Caki2 (cell line): ENCODE results near the gene IL17D. TPM values are rescaled to one million over a fixed set of nuclear protein-coding genes. Genes with fewer than 3 reads are reported as not detected.
A peak's percentile ranks its signal among the peaks of the same experiment; 100 is the strongest.

Source experiments
- DNase-seq: peaks from one replicate; pipeline ENCODE4 v3.0.0-alpha.2; 2015; ENCODE audit warnings: low read depth
- in situ Hi-C: cut with HindIII; loops from 2 replicates; pipeline ENCODE4 v1.10.0; 2016; ENCODE audit warnings: low sequenced_read_pairs, low pct_unique_long_range_greater_than_20kb, mixed read lengths
- total RNA-seq: library from RNA; depleted of rRNA; stranded (reverse); fragments of >200 nt; shearing (Covaris generic); gene quantifications from 2 replicates; pipeline ENCODE4 v1.2.3, GENCODE V29; 2014; ENCODE audit warnings: low replicate concordance

IL17D gene
- total RNA-seq, 1 experiment from 2014 or later = 0.07 TPM

DNA sequence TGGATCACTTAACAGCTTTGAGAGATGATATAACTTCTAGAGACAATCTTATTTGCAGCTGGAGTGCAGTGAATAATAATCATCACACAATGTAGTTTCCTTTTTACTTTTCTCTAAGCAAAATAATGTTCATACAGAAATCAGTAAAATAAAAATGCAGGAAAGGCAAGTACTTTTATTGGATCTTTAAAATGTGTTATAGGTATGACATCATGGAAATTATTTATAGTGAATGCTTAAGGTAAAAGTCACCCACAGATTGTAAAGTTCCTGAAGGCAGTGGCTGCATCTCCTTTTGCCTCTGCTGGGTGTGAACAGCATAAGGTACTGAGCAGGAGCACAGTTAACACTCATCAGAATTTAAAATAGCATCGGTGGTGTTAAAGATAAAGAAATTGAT lies 17.3 kb upstream of the IL17D start:
- in situ Hi-C loops = no loop called here
- DNase-seq = no peak

DNA sequence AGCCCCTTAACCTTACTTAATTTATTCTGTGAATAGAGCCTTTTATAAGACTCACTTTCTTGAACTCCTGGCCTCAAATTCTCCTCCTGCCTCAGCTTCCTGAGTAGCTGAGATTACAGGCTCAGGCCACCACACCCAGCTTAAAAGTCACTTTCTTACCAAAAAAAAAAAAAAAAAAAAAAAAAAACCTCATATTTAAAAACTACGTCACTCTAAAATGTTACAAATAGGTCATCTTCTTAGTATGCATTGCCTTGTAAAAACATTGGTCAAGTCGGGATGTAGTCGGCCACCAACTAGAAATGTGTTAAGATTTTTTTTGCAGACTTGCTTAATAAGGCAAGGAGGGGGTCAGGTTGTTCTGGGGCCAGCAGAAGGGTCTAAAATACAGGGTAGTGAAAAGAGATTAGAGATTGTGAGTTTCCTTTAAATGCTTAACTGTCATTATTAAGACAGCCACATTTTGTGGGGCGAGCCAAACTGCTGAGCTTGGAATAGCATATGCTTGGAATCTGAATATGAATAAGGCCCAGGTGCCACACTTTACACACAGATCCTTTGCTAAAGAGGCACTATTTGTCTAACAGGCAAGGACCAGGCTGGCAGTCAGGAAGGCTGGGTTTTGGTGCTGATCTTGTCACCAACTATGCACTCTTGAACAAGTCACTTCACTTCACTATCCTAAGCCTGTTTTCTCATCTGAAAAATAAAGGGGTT lies 16.5 kb upstream of the IL17D start:
- in situ Hi-C loops = no loop called here
- no peak for DNase-seq

DNA sequence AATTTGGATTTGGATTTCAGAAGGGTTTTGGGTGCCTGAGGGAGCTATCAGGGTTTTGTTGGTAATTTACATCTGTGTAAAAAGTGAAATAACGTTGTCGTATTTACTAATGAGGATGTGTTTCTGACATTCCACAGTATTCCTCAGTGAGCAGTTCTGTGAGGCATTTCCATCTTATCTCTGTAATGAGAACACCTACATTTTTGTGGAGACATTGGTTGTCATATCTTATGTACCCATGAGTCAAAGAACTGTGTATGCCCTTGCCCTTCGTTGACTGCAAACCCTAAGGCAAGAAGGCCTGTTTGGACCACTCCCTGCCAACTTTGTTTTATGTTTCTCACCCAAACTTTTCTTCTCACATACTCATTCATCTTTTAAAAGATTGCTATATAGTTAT lies 14.2 kb upstream of the IL17D start:
- in situ Hi-C loops = no loop called here
- no peak for DNase-seq

DNA sequence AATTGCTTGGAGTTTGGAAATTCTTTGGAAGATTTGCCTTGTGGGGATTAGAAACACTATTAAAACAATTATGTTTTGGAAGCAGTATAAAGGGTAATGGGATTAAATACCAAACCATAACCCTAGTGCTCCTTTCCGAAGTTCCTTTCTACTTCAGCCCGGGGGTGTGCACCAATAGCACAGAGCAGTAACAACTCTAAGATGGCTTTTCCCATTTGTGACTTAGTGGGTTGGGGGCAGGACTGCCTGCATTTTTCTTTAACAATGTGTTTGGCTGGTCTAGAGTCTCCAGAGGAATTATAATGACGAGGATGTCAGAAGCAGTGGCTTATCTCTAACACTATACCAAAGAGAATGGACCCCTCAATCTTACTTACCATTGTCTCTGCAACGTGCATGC lies 11.9 kb upstream of the IL17D start:
- in situ Hi-C loops = no loop called here

DNA sequence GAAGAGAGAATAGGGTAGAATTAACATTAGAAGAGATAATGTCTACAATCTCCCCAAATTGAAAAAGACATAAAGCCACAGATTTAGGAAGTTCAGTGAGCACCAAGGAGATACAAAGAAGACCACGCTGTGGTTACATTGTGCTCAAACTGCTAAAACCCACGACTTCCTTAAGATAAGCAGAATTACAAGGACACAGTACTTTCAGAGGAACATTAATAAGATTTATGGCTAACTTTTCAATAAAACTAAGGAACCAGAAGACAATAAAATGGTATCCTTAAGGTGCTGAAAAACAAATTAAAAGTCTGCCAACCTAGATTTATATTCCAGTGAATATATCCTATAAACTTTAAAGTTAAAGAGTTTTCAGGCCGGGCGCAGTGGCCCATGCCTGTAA lies 7.4 kb upstream of the IL17D start:
- in situ Hi-C loops = no loop called here
- DNase-seq = no peak

More for the DNA sequence above, 11.9 kb upstream of the IL17D start:
- DNase-seq = no peak

DNA sequence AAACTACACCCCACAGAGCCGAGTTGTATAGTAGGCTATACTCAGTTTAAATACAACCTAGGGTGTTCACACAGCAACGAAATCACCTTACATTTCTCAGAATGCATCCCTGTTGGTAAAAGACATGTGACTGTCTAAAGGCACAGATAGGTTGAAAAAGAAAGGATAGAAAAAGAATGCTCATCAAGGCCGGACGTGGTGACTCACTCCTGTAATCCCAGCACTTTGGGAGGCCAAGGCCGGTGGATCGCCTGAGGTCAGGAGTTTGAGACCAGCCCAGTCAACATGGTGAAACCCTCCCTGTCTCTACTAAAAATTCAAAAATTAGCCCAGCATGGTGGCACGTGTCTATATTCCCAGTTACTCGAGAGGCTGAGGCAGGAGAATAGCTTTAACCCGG lies 3.8 kb upstream of the IL17D start:
- in situ Hi-C loops = no loop called here
- no peak for DNase-seq

DNA sequence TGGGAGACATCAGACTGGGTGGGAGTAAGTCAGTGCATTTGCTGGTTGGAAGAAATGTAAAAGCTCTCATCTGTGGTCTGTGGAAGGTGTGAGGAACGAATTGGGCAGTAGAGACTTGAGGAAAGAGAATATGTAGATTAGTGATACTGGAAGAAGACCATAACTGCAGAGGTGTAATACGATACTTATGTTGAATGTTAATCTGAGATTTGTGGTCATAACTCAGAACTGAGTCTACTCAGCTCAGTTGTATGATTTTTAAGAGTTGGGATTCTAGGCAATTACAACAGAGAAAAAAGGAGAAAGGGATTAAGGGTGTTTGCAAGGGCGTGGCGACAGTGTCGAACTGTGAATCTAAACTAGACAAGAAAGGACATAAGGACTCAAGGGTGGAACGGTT lies 3.2 kb upstream of the IL17D start:
- in situ Hi-C loops = no loop called here

DNA sequence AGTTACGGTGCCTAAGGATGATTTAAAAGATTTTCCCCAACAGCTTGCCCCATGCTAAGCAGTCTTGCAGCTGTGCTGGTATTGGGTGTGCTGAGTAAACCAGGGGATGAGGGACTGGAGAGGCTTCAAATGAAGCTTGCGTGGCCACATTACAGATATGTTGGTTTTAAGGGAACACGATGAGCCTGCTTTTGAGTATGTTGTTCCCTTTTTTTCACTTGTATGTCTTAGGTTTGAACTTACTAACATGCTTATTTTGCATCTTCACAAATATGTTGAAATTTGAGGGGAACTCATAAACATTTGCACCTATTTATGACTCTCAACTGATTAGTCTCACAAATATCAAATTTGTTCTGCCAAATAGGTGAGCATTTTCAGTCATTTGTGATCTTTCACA lies 2.0 kb upstream of the IL17D start:
- in situ Hi-C loops = no loop called here

More for the DNA sequence above, 3.2 kb upstream of the IL17D start:
- no peak for DNase-seq

DNA sequence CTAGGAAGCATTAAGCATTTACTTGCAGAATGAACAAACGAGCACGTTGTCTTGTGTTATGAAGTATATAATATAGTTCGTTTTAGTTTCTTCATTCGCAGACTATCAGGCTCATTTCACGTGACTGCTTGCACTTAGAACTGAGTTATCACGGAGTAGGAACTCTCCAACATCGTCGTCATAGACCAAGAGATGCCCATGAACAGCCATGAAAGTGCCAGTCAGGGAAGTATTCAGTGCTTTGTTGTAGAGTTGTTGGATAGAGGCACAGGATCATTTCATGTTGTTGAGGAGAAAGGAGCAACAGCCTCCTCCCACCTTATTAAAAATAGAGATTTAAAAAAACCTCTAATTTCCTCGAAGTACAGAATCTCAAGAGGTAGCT lies 977 bp upstream of the IL17D start:
- in situ Hi-C loops = no loop called here
- DNase-seq = no peak

More for the DNA sequence above, 2.0 kb upstream of the IL17D start:
- DNase-seq = no peak

DNA sequence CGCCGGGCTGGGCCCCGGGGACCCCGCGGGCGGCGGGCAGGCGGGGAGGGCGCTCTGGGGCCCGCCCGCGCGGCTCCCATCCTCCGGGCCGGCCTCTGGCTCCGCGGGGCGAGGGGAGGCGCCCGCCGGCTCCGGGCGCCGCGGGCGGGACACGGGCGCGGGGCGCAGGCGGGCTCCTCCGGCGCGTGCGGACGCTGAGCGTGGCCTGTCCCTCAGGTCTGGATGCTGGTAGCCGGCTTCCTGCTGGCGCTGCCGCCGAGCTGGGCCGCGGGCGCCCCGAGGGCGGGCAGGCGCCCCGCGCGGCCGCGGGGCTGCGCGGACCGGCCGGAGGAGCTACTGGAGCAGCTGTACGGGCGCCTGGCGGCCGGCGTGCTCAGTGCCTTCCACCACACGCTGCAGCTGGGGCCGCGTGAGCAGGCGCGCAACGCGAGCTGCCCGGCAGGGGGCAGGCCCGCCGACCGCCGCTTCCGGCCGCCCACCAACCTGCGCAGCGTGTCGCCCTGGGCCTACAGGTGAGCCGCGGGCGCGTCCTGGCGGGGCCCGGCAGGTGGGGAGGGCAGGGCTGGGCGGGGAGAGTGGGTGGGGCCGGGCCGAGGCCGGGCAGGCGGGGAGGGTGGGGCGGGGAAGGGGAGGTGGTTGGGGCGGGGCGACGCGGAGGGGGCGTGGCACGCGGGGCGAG lies 420 bp downstream of the IL17D start:
- peak; percentile 59 for DNase-seq
- in situ Hi-C loops = no loop called here

DNA sequence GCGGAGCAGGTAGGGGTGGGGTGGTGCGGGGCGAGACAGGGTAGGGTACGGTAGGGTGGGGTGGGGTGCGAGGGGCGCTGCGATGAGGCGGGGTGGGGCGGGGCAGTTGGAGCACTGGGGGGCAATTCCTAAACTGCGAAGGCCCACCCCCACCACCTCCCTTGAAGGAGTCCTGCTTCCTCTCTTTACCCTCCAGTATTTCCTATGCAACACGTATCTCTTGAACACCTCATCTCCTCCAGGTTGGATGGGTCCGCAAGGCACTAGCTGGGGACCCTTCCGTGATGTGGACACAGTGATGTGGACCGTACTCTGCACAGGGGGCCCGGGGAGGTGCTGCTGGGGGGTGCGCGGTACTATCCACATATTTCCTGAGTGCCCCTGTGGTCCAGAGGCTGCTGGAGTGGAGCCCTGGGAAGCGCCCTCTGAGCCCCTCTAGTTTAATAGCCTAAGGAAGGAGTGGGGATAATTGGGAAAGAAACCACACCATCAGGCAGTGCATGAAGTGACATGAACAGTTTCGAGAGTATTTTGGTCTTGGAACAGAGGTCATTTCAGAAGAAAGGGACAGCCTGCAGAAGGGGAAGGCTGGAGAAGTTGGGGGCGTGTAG lies 1.1 kb downstream of the IL17D start:
- in situ Hi-C loops = no loop called here

DNA sequence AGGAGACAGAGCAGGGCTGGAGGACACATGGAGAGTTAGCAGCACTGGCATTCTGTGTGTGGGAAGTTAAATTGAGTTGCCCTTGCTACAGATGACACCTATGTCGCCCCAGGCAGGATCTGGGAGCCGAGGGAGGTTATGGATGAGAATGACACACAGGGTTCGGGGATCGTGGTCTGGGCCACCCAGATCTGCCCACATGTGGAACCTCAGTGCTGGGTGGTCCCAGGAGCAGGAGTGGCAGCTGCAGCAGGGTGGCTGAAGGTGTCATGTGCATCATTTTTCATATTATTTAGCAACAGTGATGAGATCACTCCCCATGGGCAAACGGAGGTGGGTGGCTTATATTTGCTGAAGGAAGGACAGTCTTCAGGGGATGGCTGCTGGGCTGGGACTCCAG lies 3.2 kb downstream of the IL17D start:
- in situ Hi-C loops = no loop called here

More for the DNA sequence above, 1.1 kb downstream of the IL17D start:
- DNase-seq = no peak

DNA sequence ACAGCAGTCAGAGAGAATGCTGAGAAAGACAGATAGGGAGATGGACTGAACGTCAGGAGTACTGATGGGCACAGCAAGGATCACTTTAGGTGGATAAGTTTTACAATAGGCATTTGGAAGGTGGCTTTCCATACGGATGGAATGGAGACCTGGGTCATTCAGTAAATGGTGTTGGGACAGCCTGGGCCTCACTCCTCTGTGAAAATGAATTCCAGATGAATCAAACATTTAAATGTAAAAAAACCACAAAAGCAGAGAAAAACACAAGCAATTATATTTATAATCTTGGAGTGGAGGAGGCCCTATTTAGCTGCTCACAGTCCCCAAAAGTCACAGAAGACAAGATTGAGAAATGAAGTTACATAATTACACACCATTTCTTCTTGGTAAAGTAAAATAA lies 4.7 kb downstream of the IL17D start:
- no peak for DNase-seq
- in situ Hi-C loops = no loop called here

More for the DNA sequence above, 3.2 kb downstream of the IL17D start:
- no peak for DNase-seq

DNA sequence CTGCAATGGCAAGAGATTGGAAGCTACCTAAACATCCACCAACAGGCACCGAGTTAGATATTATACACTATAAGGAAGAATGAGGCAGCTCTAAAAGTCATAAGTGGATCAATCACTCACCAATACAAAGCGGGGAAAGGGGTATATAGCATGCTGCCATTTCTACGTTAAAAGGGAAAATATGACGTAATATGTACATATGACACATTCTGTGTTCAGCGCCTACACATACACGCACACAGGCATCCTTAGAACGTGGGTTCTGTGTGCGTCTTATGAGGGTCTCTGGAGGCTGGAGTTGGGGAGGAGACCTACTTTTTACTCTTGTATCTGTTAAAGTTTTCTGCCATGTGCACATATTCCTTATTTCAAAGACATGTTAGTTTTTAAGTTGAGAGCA lies 5.9 kb downstream of the IL17D start:
- DNase-seq = no peak
- in situ Hi-C loops = no loop called here

DNA sequence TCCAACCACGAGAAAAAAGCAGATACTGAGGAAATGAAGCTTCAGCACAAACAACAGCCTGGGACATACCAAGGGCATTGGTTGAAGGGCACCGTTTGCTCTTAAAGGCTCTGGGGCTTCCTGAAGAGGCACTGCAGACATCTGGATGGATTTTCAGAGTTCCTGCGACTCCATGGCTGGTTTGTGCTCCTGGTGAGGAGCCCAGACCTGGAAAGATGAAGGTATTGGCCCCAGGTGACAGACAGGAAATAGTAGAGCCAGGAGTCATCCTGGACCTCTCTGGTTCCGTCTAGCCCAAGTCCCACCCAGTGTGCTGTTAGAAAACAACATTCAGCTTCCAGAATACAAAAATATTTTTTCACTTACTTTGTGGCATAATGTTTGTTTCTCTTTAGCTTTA lies 6.3 kb downstream of the IL17D start:
- DNase-seq = no peak
- in situ Hi-C loops = no loop called here

DNA sequence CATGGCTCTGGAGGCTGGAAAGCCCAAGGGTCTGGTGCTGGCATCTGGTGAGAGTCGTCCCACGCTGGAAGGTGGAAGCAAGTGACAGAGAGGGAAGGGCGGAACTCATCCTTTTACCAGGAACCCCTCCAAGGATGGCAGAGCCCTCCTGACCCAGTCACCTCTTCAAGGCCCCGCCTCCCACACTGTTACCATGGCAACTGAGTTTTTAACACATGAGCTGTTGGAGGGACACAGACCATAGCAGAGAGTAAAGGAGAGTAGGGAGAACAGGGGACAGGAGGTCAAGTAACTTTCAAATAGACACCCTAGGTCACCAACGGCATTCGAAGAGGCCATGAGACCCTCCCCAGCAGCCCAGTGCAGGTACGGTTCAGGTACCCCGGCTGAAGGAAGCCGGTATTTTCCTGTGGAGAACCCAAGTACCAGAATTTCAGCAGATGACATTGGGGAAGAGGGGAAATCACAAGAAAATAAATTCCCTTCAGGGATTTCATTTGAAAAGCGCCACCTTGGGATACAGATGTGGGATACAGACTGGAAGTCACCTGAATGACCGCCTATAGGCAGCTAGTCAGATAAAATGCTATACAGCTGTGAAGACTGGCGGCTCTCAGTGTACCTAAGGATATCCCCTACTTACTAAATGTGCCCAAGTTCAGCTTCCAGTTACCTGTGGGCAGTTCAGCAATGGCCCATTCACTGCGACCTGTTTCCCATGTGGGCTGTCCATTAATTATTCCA lies 8.0 kb downstream of the IL17D start:
- in situ Hi-C loops = no loop called here
- DNase-seq = no peak

DNA sequence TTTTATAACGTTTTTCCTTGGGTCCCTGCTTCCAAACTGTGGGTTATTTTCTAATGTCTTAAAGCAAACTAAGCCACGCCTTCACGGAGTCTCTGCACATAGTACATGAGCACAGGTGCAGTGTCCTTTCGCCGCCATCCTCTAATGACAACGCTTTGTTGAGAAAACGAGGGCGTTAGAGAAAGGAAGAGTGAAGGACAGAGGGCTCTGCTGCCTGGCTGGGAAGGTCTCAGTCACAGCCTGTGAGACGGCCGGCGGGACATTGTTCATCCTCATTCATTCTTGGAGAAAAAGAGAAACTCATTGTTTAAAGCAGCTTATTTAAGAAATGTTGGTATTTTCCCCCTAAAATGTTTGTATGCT lies 9.5 kb downstream of the IL17D start:
- in situ Hi-C loops = no loop called here
- no peak for DNase-seq

DNA sequence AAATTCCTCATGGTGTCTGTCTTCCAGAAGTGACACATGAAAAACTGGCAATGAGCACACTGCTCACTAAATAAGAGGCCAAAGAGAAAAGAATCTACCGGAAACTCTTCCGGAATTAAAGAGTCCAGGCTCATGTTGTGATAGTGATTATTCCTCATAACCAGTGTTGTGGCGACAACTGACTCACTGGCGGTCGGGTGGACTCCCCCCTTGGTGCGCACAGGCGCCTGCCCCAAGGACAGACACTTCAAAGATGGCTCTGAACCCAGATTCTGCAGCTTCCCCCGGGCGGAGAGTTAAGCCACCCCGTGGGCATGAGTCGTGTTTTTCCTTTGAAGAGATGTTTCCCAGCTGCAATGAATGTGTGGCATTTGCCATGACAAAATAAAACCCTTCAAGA lies 10.3 kb downstream of the IL17D start:
- in situ Hi-C loops = no loop called here
- DNase-seq = no peak

DNA sequence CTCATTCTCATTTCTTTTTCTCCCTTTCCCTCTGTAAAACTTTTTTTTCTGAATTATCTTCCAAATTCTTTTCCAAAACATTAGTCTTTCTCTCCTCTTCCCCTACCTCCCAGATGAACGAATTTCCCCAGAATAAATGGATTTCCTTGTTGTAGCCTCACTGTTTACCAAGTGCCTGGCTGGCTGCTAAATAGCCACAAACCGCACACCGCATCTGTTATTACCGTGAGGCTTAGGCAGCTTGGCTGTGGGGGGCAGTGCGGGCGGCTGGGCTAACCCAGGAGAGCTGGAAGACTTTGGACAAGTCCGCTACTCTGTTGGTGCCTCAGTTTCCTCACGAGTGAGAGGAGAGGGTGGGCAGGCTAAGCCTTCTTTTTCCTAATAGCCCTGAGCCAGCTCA lies 10.7 kb downstream of the IL17D start:
- in situ Hi-C loops = no loop called here
- no peak for DNase-seq
